GM12878 (cell line): ENCODE data around the gene TRNT1. TPM values are rescaled to one million over a fixed set of nuclear protein-coding genes. Genes with fewer than 3 reads are reported as not detected.

Experiments
- ATAC-seq: fragments of 200-7000 bp; cut with Tn5 transposase; 3 replicates; pipeline ENCODE4 v1.9.1; 2020; ENCODE audit warnings: mild to moderate bottlenecking, moderate library complexity
- BruUV-seq: library from RNA; stranded (reverse); fragments of 400-500 nt; replicated peaks from 2 replicates; lab custom pipeline; 2021; lab: Mats Ljungman, UMichigan
- CTCF ChIA-PET: fragments of 300-600 bp; sonication (Branson Sonifier 250); formaldehyde crosslinking; extraction: SDS; loops from one replicate; lab custom pipeline; 2021; ENCODE audit warnings: inconsistent platforms; lab: Yijun Ruan, JAX
- POLR2A ChIA-PET: fragments of 350-600 bp; formaldehyde crosslinking; extraction: SDS; loops from one replicate; lab custom pipeline; 2021; ENCODE audit warnings: inconsistent platforms; lab: Charles Lee
- RAD21 ChIA-PET: fragments of 300-600 bp; sonication (Branson Sonifier 250); formaldehyde crosslinking; loops from one replicate; lab custom pipeline; 2023; ENCODE audit warnings: antibody characterized with exemption; ENCODE audit not compliant: unreplicated experiment; lab: Charles Lee
- SMC1A ChIA-PET: fragments of 300-600 bp; sonication (Branson Sonifier 250); formaldehyde crosslinking; loops from one replicate; lab custom pipeline; 2023; ENCODE audit not compliant: unreplicated experiment, uncharacterized antibody; lab: Charles Lee
- DNase-seq: peaks from one replicate; pipeline ENCODE4 v3.0.0-alpha.2; 2011; ENCODE audit warnings: low read depth, low spot score
- FAIRE-seq: peaks from 3 replicates; lab custom pipeline; 2011; peaks lifted over from hg19 to GRCh38; lab: Jason Lieb, UNC
- H2AFZ ChIP-seq: 2 replicates; pipeline ENCODE4 v1.6.0; 2011; ENCODE audit warnings: low read depth, low read length, control low read depth; ENCODE audit not compliant: control insufficient read depth
- H3K27ac ChIP-seq: 2 replicates; pipeline ENCODE4 v1.5.1; 2011; ENCODE audit warnings: control low read depth; ENCODE audit not compliant: control insufficient read depth, insufficient read depth
- H3K27me3 ChIP-seq, 2 experiments: replicated peaks in 1 of 2; 2 replicates each; pipeline versions ENCODE4 v1.6.0 to v1.6.1; 2011; ENCODE audit warnings: low read length in 1 of 2; ENCODE audit not compliant: control insufficient read depth in 2 of 2, insufficient read depth in 2 of 2
- H3K36me3 ChIP-seq, 2 experiments: 2 replicates each; pipeline ENCODE4 v1.5.1; 2011; ENCODE audit warnings: low read length in 1 of 2; ENCODE audit not compliant: control insufficient read depth in 2 of 2, insufficient read depth in 2 of 2
- H3K4me1 ChIP-seq: 2 replicates; pipeline ENCODE4 v1.6.1; 2011; ENCODE audit warnings: mild to moderate bottlenecking, low read length, moderate library complexity, mixed read lengths; ENCODE audit not compliant: control insufficient read depth, insufficient read depth
- H3K4me2 ChIP-seq: 2 replicates; pipeline ENCODE4 v1.6.0; 2011; ENCODE audit warnings: control low read depth; ENCODE audit not compliant: control insufficient read depth, insufficient read depth
- H3K4me3 ChIP-seq: fragments of 200-600 bp; sonication (generic); 2 replicates; pipeline ENCODE4 v1.5.1; 2016
- H3K79me2 ChIP-seq: 2 replicates; pipeline ENCODE4 v1.6.0; 2011; ENCODE audit warnings: low read length; ENCODE audit not compliant: control insufficient read depth, insufficient read depth
- H3K9ac ChIP-seq: 2 replicates; pipeline ENCODE4 v1.8.0; 2011; ENCODE audit warnings: low read length, control low read depth, mixed read lengths; ENCODE audit not compliant: control insufficient read depth, insufficient read depth
- H3K9me3 ChIP-seq: replicated peaks from 3 replicates; pipeline ENCODE4 v1.5.1; 2011; ENCODE audit warnings: mild to moderate bottlenecking, low read length; ENCODE audit not compliant: control insufficient read depth, insufficient read depth
- H4K20me1 ChIP-seq: 2 replicates; pipeline ENCODE4 v1.6.0; 2011; ENCODE audit not compliant: control insufficient read depth, insufficient read depth
- ESRRA ChIP-seq: IDR thresholded peaks from 2 replicates; pipeline ENCODE4 v1.6.1; 2012; ENCODE audit warnings: mild to moderate bottlenecking, low read length, improper control_type of control experiment
- EZH2 ChIP-seq: IDR thresholded peaks from 2 replicates; pipeline ENCODE4 v1.6.1; 2012; ENCODE audit warnings: low read depth, mild to moderate bottlenecking, control low read depth, inconsistent platforms, low read length, borderline replicate concordance; ENCODE audit not compliant: control insufficient read depth
- GATAD2B ChIP-seq: fragments of 450-650 bp; conservative IDR thresholded peaks from 2 replicates; pipeline ENCODE4 v1.6.1; 2017; ENCODE audit warnings: low read depth, mild to moderate bottlenecking, moderate library complexity
- REST ChIP-seq: IDR thresholded peaks from 2 replicates; pipeline ENCODE4 v1.6.1; 2012; ENCODE audit warnings: mild to moderate bottlenecking, low read depth, low read length
- SP1 ChIP-seq: IDR thresholded peaks from one replicate; pipeline ENCODE4 v1.6.1; 2011; ENCODE audit warnings: low read depth, low read length
- TCF7 ChIP-seq: IDR thresholded peaks from 2 replicates; pipeline ENCODE4 v1.6.1; 2014; ENCODE audit warnings: antibody characterized with exemption, borderline replicate concordance
- USF1 ChIP-seq: IDR thresholded peaks from 2 replicates; pipeline ENCODE4 v1.6.1; 2011; ENCODE audit warnings: borderline replicate concordance, low read depth, mild to moderate bottlenecking, moderate library complexity, mixed read lengths, low read length; ENCODE audit not compliant: insufficient read depth; ENCODE audit errors: extremely low read length
- ZNF274 ChIP-seq: IDR thresholded peaks from one replicate; pipeline ENCODE4 v1.8.0; 2011; ENCODE audit not compliant: insufficient read length, insufficient read depth
- ZNF687 ChIP-seq: fragments of 450-650 bp; IDR thresholded peaks from 2 replicates; pipeline ENCODE4 v1.6.1; 2017; ENCODE audit warnings: mild to moderate bottlenecking, moderate library complexity
- ZZZ3 ChIP-seq: IDR thresholded peaks from 2 replicates; pipeline ENCODE4 v1.6.1; 2011; ENCODE audit warnings: low read depth; ENCODE audit not compliant: control insufficient read depth, insufficient read length
- WGBS: methylation state at CpG from one replicate; pipeline ENCODE4 v1.1.6; 2016; ENCODE audit warnings: low lambda C conversion rate; ENCODE audit not compliant: insufficient replicate concordance, insufficient coverage; ENCODE audit errors: missing lambda C conversion rate; 5-methylcytosine and 5-hydroxymethylcytosine counted together
- in situ Hi-C: fragments of 300-500 bp; cut with MboI; formaldehyde crosslinking; loops from 9 replicates; pipeline ENCODE4 v1.14.3; 2018; ENCODE audit warnings: mixed read lengths
- intact Hi-C: fragments of 100-400 bp; cut with micrococcal nuclease; formaldehyde crosslinking; loops from one replicate; pipeline ENCODE4 v1.14.2; 2022; ENCODE audit not compliant: unreplicated experiment
- polyA plus RNA-seq, 11 experiments: library from polyadenylated mRNA; depleted of rRNA in 4 of 11; unstranded in 6 of 11; stranded (reverse) in 5 of 11; fragments of >200 nt; fragmentation: Nextera tagmentation in 4 of 11; fragmentation: Illumina TruSeq in 1 of 11; extraction: Ambion mirVana in 4 of 11; extraction: Trizol in 1 of 11; gene quantifications; 1 replicate in 1 of 11; 2 replicates in 10 of 11; pipeline versions ENCODE4 v1.2.1 to v1.2.3, GENCODE V29; 2011 to 2016; ENCODE audit warnings: inconsistent platforms in 2 of 11, missing spikeins in 2 of 11, low read depth in 1 of 11
- total RNA-seq, 4 experiments: library from RNA; depleted of rRNA in 3 of 4; stranded (reverse); fragments of >200 nt in 3 of 4; fragmentation: Illumina TruSeq in 1 of 4; extraction: Trizol in 1 of 4; gene quantifications; 2 replicates each; pipeline versions ENCODE4 v1.2.1 to v1.2.3, GENCODE V29; 2013 to 2021

Gene TRNT1
- total and polyA plus RNA-seq, 10 of the 15 experiments (the other 5 are each of a cell fraction or from before 2014, with no cell fraction given) = 28.6 to 54.9 (median 36.6) TPM

- TF ChIP-seq EZH2 = no peak
Observed at GRCh38 chr3:3160826-3161225, 34.1 kb downstream of the TRNT1 start (continued).

GRCh38 chr3:3165241-3165640 is 38.5 kb downstream of the TRNT1 start:
- Histone ChIP-seq H3K9me3 (no peaks in the 10 kb centered on the region; the same call in 2 of the 3 replicates), H3K27ac (no peak overlapping the region), H4K20me1 (no peaks in the 10 kb centered on the region), H3K4me3 (no peak overlapping the region), H3K79me2 (no peaks in the 10 kb centered on the region), H3K27me3 (no peaks in the 10 kb centered on the region), H2AFZ (no peak overlapping the region), H3K36me3 (peaks cover 0 to 32% of the 10 kb centered on the region in 2 experiments; a peak in 2 of 4 replicates), H3K9ac (no peak overlapping the region), H3K4me1 (no peaks in the 10 kb centered on the region), H3K4me2 (no peak overlapping the region)
- in situ Hi-C loops (no loop called here), intact Hi-C loops (no loop called here)
- SMC1A ChIA-PET = no interaction called here
- RAD21 ChIA-PET = no interaction called here
- CTCF ChIA-PET = no interaction called here
- POLR2A ChIA-PET = no interaction called here
- BruUV-seq = no TSS peak
- no peak for DNase-seq
- FAIRE-seq = no peak
- no peak for ATAC-seq
- WGBS = 3% methylated on average over 3 of the region's 3 CpGs
- TF ChIP-seq GATAD2B (no peak), USF1 (no peak), TCF7 (no peak), REST (no peak), ZNF274 (no peak), ZNF687 (no peak), ESRRA (no peak), SP1 (no peak), ZZZ3 (no peak)
